Right cardiac atrium (tissue), 5 donors: ENCODE data around the gene JPH4. TPM values are rescaled to one million over a fixed set of nuclear protein-coding genes. Genes with fewer than 3 reads are reported as not detected.
"Not testable (repeated sequence)": the region's sequence is repeated elsewhere in the genome, so short reads cannot be mapped to it uniquely, and the experiment has no call there.

Experiments
- ATAC-seq, 2 donors: fragments of 200-7000 bp; cut with Tn5 transposase; one replicate each; pipeline versions ENCODE4 v1.8.0 to v1.9.1; 2020; ENCODE audit warnings: moderate library complexity in 2 of 2, mild to moderate bottlenecking in 1 of 2
- DNase-seq, 3 donors: peaks; one replicate each; pipeline ENCODE4 v3.0.0-alpha.2; 2020
- H3K27ac ChIP-seq: one replicate; pipeline ENCODE4 v1.5.1; 2013; ENCODE audit warnings: mild to moderate bottlenecking, low read length, control low read depth, moderate library complexity
- H3K27me3 ChIP-seq: one replicate; pipeline ENCODE4 v1.6.1; 2013; ENCODE audit not compliant: control insufficient read depth, insufficient read depth
- H3K4me1 ChIP-seq: one replicate; pipeline ENCODE4 v1.6.1; 2013; ENCODE audit warnings: low read length; ENCODE audit not compliant: control insufficient read depth, insufficient read depth
- H3K4me3 ChIP-seq: one replicate; pipeline ENCODE4 v1.5.1; 2013; ENCODE audit warnings: low read length, control low read depth
- H3K9me3 ChIP-seq: one replicate; pipeline ENCODE4 v1.6.1; 2013; ENCODE audit warnings: low read length; ENCODE audit not compliant: control insufficient read depth
- WGBS: extraction: QIAGEN DNeasy Blood & Tissue Kit; methylation state at CpG from one replicate; pipeline ENCODE4 v1.1.7; 2013; 5-methylcytosine and 5-hydroxymethylcytosine counted together
- intact Hi-C, 4 donors: fragments of 100-400 bp; cut with DNase I; formaldehyde crosslinking; loops; one replicate each; pipeline versions ENCODE4 v1.11.0 to v1.14.0; 2022 to 2023
- polyA plus RNA-seq: library from polyadenylated mRNA; stranded (reverse); fragments of 200-250 nt; gene quantifications from one replicate; pipeline ENCODE4 v1.2.3, GENCODE V29; 2013
- total RNA-seq, 4 donors: library from RNA; stranded (reverse); fragmentation: NEBNext Ultra II Directional; extraction: Animal tissue kit (Norgen Biotek cat#: 25700); gene quantifications; one replicate each; pipeline ENCODE4 v1.2.1, GENCODE V29; 2021
- donor health status: healthy with polysubstance abuse.
- donor health status: DM: no; HTN: yes; CAD: no.
- donor health status: DM: no; HTN: no; CAD: no.
- donor health status: DM: no; HTN: yes; CAD: no; lungs with severe emphysema.
- donor health status: DM: yes; HTN: yes; CAD: no.

JPH4 gene
- total and polyA plus RNA-seq, 5 donors = 0.11 to 0.38 (median 0.23) TPM

DNA sequence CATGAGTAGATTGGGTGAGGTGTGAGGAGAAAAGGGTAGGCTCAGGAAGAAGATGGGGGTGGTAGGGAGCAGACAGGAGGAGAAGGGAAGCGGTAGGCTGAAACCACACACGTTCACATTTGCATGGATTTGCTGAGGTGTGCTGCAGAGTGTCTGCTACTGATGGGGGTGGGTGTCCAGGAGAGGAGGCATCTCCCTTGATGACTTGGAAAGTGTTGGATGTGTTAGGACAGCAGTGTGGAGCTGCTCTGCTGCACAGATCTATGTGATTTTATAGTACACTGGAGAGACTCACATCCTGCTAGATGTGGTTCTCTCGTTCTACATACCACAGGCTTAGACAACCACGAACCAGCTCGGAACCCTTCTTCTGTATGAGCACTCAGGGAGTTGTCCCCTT lies 36.3 kb downstream of the JPH4 start:
- no peak overlapping the region for H3K4me3 ChIP-seq
- H3K4me1 ChIP-seq = peaks cover 10% of the 10 kb centered on the region
- no peak overlapping the region for H3K27ac ChIP-seq
- intact Hi-C loops = loop anchor here in 1 of 4 donors (10.0 kb wide), 1 partner anchor 217 kb away; the partner anchor contains the start of gene PABPN1
- ATAC-seq (no peak), DNase-seq (no peak)
- no peaks in the 10 kb centered on the region for H3K9me3 ChIP-seq
- H3K27me3 ChIP-seq = no peaks in the 10 kb centered on the region
- WGBS = 80% methylated on average over 5 of the region's 5 CpGs

DNA sequence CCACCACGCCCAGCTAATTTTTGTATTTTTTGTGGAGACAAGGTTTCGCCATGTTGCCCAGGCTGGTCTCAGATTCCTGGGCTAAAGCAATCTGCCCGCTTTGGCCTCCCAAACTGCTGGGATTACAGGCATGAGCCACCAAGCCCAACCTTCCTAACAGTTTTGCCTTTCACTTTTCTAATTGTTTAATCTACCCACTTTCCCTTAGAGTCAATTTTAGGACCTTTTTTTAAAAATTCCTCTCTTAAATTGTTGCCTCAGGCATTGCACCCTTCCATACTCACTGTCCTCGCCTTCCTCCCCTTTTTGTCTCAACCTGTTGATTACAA lies 38.5 kb downstream of the JPH4 start:
- intact Hi-C loops = loop anchor here in 1 of 4 donors (10.0 kb wide), 1 partner anchor 215 kb away; the partner anchor contains the start of gene PABPN1
- DNase-seq (no peak), ATAC-seq (no peak)
- peaks cover 2% of the 10 kb centered on the region for H3K4me1 ChIP-seq
- no peaks in the 10 kb centered on the region for H3K9me3 ChIP-seq
- H3K27me3 ChIP-seq = no peaks in the 10 kb centered on the region
- WGBS = 86% methylated on average over 4 of the region's 4 CpGs
- no peak overlapping the region for H3K4me3 ChIP-seq
- no peak overlapping the region for H3K27ac ChIP-seq

DNA sequence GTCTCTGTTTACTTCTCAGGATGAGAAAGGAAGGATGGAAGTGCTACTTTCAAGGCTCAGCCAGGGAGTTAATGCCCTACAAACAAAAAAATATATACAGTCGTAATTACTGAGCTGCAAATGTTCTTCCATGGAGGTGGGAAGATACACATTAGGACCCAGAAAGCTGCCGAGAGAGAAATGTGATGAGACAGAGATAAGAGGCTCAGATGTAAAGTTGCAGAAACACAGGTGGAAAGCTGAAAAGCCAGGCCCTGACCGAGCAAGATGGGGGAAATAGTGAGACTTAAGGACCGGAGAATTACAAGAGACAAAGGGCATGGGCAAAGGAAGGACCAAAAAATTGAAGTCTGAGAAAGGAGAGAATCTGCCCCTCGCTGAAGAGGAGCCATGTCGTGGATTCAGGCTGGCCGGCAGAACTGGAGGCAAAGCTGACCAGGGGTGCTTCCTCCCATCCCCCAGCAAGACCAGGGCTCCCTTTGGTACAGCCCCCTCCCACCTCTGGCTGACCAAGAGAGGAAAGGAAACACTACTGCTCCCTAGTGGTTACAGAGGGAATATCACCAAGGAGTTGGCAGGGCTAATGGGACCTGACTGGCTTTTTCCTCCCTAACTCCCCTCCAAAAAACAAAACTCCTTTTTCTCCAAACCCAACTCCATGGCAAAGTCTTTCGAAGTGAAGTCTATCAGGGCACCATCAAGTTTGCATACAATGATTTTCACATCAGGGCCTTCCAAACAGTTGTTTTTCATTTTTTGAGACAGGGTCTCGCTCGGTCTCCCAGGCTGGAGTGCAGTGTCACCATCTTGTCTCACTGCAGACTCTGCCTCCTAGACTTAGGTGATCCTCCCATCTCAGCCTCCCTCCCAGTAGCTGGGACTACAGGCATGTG lies 39.1 kb downstream of the JPH4 start:
- ATAC-seq = peak; percentile 51 to 64
- H3K27me3 ChIP-seq = no peaks in the 10 kb centered on the region
- 34% methylated on average over 10 of the region's 10 CpGs for WGBS
- H3K4me3 ChIP-seq = no peak overlapping the region
- H3K9me3 ChIP-seq = no peaks in the 10 kb centered on the region
- intact Hi-C loops = loop anchor here in 1 of 4 donors (10.0 kb wide), 1 partner anchor 215 kb away; the partner anchor contains the start of gene PABPN1
- no peak overlapping the region for H3K27ac ChIP-seq
- no peak for DNase-seq
- H3K4me1 ChIP-seq = no peaks in the 10 kb centered on the region

DNA sequence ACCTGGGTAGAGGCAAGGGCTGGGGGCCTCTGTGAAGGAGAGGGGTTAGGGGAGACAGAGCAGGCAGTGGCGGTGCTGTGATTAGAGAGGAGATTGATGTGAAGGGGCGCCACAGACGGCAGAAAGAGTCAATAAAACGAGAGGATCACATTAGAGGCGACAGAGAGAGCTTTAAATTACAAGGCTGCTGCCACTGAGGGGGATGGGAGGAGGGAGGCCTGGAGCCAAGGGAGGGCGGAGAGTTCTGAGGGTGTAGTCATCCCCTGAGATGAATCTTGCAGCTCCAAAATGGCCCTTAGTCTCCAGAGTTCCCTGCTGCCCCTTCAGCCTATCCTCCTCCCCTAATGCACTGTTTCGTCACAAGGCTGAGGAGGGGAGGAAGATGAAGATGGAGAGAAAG lies 39.8 kb downstream of the JPH4 start:
- DNase-seq = peak; percentile 51 to 85 (median 83)
- intact Hi-C loops = no loop called here
- no peaks in the 10 kb centered on the region for H3K9me3 ChIP-seq
- 32% methylated on average over 7 of the region's 7 CpGs for WGBS
- no peak overlapping the region for H3K4me3 ChIP-seq
- H3K27me3 ChIP-seq = no peaks in the 10 kb centered on the region
- H3K4me1 ChIP-seq = no peaks in the 10 kb centered on the region
- H3K27ac ChIP-seq = no peak overlapping the region
- peak; percentile 69 to 85 for ATAC-seq

DNA sequence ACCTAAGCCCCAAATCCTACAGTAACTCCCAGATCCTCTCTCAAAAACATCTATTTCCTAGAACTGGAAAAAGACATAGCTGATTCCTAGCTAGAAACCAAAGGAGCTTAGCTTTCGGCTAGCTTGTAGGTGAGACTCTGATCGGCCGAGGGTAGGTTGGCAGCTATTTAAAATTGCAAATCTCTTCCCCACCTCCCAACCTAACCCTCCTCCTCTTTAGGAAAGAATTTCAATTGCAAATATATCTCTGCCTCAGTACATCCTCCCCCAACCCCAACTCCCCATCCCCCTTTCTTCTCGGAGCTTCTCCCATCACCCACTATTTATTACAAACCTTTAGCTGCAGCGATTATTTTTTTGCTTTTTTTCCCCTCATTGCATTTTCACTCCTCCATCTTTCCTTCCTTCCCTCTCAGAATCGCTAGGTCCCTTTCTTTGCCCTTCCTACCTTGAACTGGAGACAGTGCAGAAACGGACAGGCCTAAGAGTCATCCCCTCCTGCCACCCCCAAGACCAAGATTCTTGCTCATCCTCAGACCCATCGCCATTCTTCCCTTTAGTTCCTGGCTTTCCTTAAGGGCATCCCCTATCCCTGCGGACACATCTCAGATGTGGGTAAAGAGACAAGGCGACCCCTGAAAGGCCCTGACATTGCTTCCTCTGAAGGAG lies 40.4 kb downstream of the JPH4 start:
- Histone ChIP-seq H3K4me3 (no peak overlapping the region), H3K27ac (no peak overlapping the region), H3K9me3 (no peaks in the 10 kb centered on the region), H3K27me3 (no peaks in the 10 kb centered on the region), H3K4me1 (no peaks in the 10 kb centered on the region)
- ATAC-seq (peak in 1 of 2 donors; percentile 4), DNase-seq (no peak)
- WGBS = 57% methylated on average over 10 of the region's 10 CpGs
- intact Hi-C loops = no loop called here

DNA sequence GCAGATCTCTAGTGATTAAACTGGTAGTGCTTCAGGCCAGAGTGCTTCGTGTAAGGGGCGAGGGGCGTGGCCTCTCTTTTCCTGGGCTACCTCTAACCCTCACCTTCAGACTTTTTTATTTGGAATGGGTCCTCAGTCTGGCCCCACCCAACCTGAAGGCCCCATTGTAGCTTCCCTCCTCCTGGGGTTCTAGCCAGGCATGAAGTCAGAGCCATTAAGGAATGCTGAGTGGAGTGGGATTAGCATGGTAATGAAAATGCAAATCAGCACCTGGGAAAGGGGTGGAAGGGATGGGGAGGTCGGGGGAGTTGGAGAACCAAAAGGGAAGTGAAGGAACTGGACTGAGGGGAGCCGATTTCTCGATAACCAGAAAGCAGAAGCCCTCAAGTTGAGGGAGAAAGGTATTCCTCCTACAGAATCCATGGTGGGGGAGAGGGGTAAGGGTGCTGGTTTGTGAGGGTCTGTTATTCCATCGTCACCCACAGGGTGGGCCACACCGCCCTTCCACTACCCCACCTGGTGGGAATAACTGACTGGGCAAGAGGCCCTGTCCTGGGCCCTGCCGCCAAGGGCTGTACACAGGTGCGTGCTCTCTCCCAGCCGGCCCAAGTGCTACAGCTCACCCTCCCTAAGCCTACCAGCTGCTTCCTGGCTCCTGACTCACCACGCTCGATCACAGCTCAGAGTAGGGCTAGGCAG lies 41.1 kb downstream of the JPH4 start:
- no peak overlapping the region for H3K27ac ChIP-seq
- 59% methylated on average over 13 of the region's 13 CpGs for WGBS
- H3K4me3 ChIP-seq = no peak overlapping the region
- no peaks in the 10 kb centered on the region for H3K4me1 ChIP-seq
- intact Hi-C loops = no loop called here
- H3K27me3 ChIP-seq = no peaks in the 10 kb centered on the region
- no peaks in the 10 kb centered on the region for H3K9me3 ChIP-seq
- DNase-seq (no peak), ATAC-seq (no peak)

DNA sequence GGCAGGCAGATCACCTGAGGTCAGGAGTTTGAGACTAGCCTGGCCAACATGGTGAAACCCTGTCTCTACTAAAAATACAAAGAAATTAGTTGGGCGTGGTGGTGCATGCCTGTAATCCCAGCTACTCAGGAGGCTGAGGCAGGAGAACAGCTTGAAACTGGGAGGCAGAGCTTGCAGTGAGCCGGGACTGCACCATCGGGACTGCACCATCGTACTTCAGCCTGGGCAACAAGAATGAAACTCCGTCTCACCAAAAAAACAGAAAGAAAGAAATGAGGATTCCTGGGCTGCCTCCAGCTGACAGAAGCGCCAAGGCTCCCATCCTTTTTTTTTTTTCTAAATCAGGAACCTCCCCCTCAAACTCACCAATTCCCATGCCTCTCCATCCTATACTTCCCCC lies 41.7 kb downstream of the JPH4 start:
- 78% methylated on average over 6 of the region's 6 CpGs for WGBS

DNA sequence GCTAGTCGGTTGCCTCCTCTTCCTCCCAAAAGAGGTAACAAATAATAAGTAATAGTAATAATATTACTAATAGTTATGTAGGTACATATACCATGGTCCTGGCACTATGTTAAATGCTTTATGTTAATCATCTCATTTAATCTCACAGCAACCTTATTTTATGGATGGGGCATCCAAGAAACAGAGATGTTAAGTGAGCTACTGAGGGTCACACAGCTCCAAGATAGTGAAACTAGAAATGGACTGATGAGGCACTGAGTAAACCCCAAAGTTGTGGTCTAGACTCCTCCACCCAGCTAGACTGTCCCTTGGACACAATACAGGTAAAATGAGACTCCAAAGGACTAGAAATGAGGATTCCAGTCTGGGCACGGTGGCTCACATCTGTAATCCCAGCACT lies 42.1 kb downstream of the JPH4 start:
- ATAC-seq (no peak), DNase-seq (no peak)
- no peaks in the 10 kb centered on the region for H3K27me3 ChIP-seq
- 85% methylated on average over 2 of the region's 2 CpGs for WGBS
- no peak overlapping the region for H3K4me3 ChIP-seq
- H3K4me1 ChIP-seq = no peaks in the 10 kb centered on the region
- H3K9me3 ChIP-seq = no peaks in the 10 kb centered on the region
- intact Hi-C loops = no loop called here
- no peak overlapping the region for H3K27ac ChIP-seq

More for the DNA sequence above, 41.7 kb downstream of the JPH4 start:
- ATAC-seq, H3K4me3 ChIP-seq, H3K27ac ChIP-seq, intact Hi-C loops, H3K27me3 ChIP-seq, H3K9me3 ChIP-seq, H3K4me1 ChIP-seq, DNase-seq: not testable (repeated sequence)

DNA sequence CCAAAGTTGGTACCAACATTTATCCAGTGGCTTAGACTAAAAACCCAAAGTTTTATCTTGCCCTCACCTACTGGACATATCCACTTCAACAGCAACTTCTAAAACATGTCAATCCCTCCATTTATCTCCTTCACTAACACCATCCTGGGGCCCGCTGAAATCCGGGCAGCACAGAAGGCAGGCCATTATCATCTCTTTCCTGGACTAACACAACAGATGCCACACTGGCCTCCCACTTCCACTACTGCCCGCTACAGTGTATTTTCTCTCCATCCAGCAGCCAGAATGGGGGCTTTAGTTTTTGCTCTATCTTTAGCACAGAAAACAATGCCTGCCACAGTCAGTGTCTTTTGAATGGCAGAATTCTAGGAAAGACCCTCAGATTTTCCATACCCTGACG lies 42.6 kb downstream of the JPH4 start:
- Histone ChIP-seq H3K27ac (no peak overlapping the region), H3K27me3 (no peaks in the 10 kb centered on the region), H3K4me3 (no peak overlapping the region), H3K9me3 (no peaks in the 10 kb centered on the region), H3K4me1 (no peaks in the 10 kb centered on the region)
- 69% methylated on average over 4 of the region's 4 CpGs for WGBS
- intact Hi-C loops = no loop called here
- no peak for DNase-seq
- no peak for ATAC-seq

DNA sequence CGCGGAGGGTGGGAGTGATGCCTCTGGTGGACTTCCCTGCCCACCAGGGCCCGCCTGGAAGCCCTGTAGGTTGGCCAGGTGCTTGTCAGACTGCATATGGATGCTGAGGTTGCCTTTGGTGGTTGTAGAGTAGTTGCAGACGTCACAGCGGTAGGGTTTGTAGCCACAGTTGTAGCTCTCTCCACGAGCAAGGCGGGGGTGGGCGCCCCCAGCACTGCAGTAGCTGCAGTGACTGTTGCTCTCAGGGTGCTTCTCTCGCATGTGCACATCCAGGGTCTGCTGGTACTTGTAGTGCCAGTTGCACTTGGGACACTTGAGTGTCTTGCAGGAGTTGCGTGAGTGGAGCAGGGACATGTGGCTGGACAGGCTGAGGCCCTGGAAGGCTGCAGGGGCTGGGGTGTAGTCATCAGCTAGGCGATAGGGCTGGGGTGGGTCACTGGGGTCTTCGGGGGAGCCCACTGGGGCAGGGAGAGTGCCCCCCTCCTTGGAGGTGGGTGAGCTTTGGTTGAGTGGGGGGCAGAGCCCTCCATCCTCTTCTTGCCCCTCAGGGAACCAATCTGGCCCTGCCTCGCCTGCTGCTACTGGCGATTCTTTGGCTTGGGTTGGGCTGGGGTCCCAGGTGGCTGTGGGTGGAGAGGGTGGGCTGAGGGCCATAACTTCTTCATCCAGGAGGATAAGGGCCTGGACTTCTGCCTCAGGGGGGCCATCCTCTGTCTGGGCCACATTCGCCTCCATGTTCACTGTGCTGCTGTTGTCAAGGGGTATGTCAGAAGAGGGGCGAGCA lies 44.7 kb downstream of the JPH4 start:
- no peak for ATAC-seq
- WGBS = 94% methylated on average over 16 of the region's 16 CpGs
- Histone ChIP-seq H3K4me3 (no peak overlapping the region), H3K4me1 (no peaks in the 10 kb centered on the region), H3K27ac (no peak overlapping the region), H3K9me3 (no peaks in the 10 kb centered on the region), H3K27me3 (no peaks in the 10 kb centered on the region)
- no peak for DNase-seq
- intact Hi-C loops = no loop called here
